Panc1 (cell line): ENCODE results near the gene LIPC. TPM values are rescaled to one million over a fixed set of nuclear protein-coding genes. Genes with fewer than 3 reads are reported as not detected.

Experiments
- ATAC-seq: fragments of 200-7000 bp; cut with Tn5 transposase; 2 replicates; pipeline ENCODE4 v1.9.1; 2020; ENCODE audit warnings: mild to moderate bottlenecking, moderate library complexity
- BruUV-seq: library from RNA; stranded (reverse); fragments of 400-500 nt; replicated peaks from 2 replicates; lab custom pipeline; 2021; lab: Mats Ljungman, UMichigan
- CTCF ChIA-PET: fragments of 300-600 bp; sonication (Branson Sonifier 250); formaldehyde crosslinking; loops from one replicate; lab custom pipeline; 2022; ENCODE audit warnings: antibody characterized with exemption; lab: Charles Lee
- POLR2A ChIA-PET: fragments of 300-600 bp; sonication (Branson Sonifier 250); formaldehyde crosslinking; loops from one replicate; lab custom pipeline; 2022; ENCODE audit warnings: antibody characterized with exemption; lab: Charles Lee
- DNase-seq: peaks from one replicate; pipeline ENCODE4 v3.0.0-alpha.2; 2010; ENCODE audit warnings: low read depth, low spot score
- H3K27ac ChIP-seq: 2 replicates; pipeline ENCODE4 v1.5.1; 2011; ENCODE audit warnings: mild to moderate bottlenecking, low read length, inconsistent platforms
- H3K27me3 ChIP-seq: fragments of 200-500 bp; sonication (Bioruptor generic); 2 replicates; pipeline ENCODE4 v1.6.0; 2014; ENCODE audit warnings: low read length, inconsistent platforms; ENCODE audit not compliant: control insufficient read depth, insufficient read depth
- H3K36me3 ChIP-seq: fragments of 200-500 bp; sonication (Bioruptor generic); 2 replicates; pipeline ENCODE4 v1.5.1; 2014; ENCODE audit warnings: inconsistent platforms, mild to moderate bottlenecking, low read length, moderate library complexity; ENCODE audit not compliant: control insufficient read depth, insufficient read depth
- H3K4me1 ChIP-seq: 2 replicates; pipeline ENCODE4 v1.5.1; 2011; ENCODE audit warnings: inconsistent platforms, mild to moderate bottlenecking, low read length, moderate library complexity; ENCODE audit not compliant: control insufficient read depth, insufficient read depth
- H3K4me3 ChIP-seq, 2 experiments: 2 replicates each; pipeline ENCODE4 v1.5.1; 2011 to 2012; ENCODE audit warnings: low read depth in 2 of 2, low read length in 2 of 2, mild to moderate bottlenecking in 2 of 2, inconsistent platforms in 1 of 2, moderate library complexity in 1 of 2
- H3K9me3 ChIP-seq: fragments of 200-500 bp; sonication (Bioruptor generic); 2 replicates; pipeline ENCODE4 v1.5.1; 2014; ENCODE audit warnings: low read depth, mild to moderate bottlenecking, inconsistent platforms, low read length, moderate library complexity; ENCODE audit not compliant: control insufficient read depth, insufficient read depth
- CTCF ChIP-seq: fragments of 450-650 bp; IDR thresholded peaks from 2 replicates; pipeline ENCODE4 v1.5.1; 2017; ENCODE audit warnings: mild to moderate bottlenecking
- POLR2AphosphoS5 ChIP-seq: IDR thresholded peaks from 2 replicates; pipeline ENCODE4 v1.6.1; 2012; ENCODE audit warnings: mild to moderate bottlenecking, low read depth, low read length, moderate library complexity
- REST ChIP-seq, 2 experiments: IDR thresholded peaks; 2 replicates each; pipeline ENCODE4 v1.6.1; 2011 to 2012; ENCODE audit warnings: low read depth in 2 of 2, control low read depth in 1 of 2, low read length in 1 of 2, mild to moderate bottlenecking in 1 of 2, moderate library complexity in 1 of 2; ENCODE audit not compliant: insufficient read depth in 1 of 2
- SIN3A ChIP-seq: IDR thresholded peaks from 2 replicates; pipeline ENCODE4 v1.6.1; 2012; ENCODE audit warnings: low read depth, mild to moderate bottlenecking, low read length, moderate library complexity, borderline replicate concordance; ENCODE audit not compliant: insufficient read depth
- TCF7L2 ChIP-seq: IDR thresholded peaks from 2 replicates; pipeline ENCODE4 v1.6.1; 2011; ENCODE audit warnings: mild to moderate bottlenecking, low read depth, low read length, inconsistent platforms
- in situ Hi-C: cut with HindIII; loops from 2 replicates; pipeline ENCODE4 v1.10.0; 2016; ENCODE audit warnings: low sequenced_read_pairs, low pct_unique_long_range_greater_than_20kb
- intact Hi-C: fragments of 100-400 bp; cut with micrococcal nuclease; formaldehyde crosslinking; loops from one replicate; pipeline ENCODE4 v1.10.0; 2022; ENCODE audit not compliant: unreplicated experiment
- total RNA-seq: library from RNA; stranded (reverse); gene quantifications from one replicate; pipeline ENCODE4 v1.2.1, GENCODE V29; 2021; ENCODE audit not compliant: unreplicated experiment

Gene LIPC
- total RNA-seq, 1 experiment from 2014 or later, result not detected

- Histone ChIP-seq H3K4me1 (0 out of 2 replicates have a peak, but pooled peaks cover 3% of the 10 kb centered on the region), H3K9me3 (no peaks in the 10 kb centered on the region), H3K36me3 (no peaks in the 10 kb centered on the region), H3K27me3 (no peaks in the 10 kb centered on the region), H3K4me3 (no peak overlapping the region), H3K27ac (no peak overlapping the region)
- TF ChIP-seq REST (IDR thresholded peaks at IDR 0.05; ENCODE audit: insufficient read depth in 1 of 2, low read depth in 2 of 2, low read length in 1 of 2), result no peak
- no peak for TF ChIP-seq TCF7L2
- TF ChIP-seq CTCF, result no peak
- TF ChIP-seq SIN3A, result no peak
- TF ChIP-seq POLR2AphosphoS5, result no peak
- ChIA-PET POLR2A (interaction anchor here (0.8 kb wide), 1 partner anchor 230 kb away, joined by 5 read pairs; no protein-coding TSS in a partner anchor), CTCF (interaction anchor here (0.7 kb wide), 1 partner anchor 317 kb away, joined by 3 read pairs; no protein-coding TSS in a partner anchor)
- BruUV-seq, result no TSS peak
- intact Hi-C loops (no loop called here), in situ Hi-C loops (no loop called here)
- ATAC-seq, result no peak
- DNase-seq, result no peak
These were observed 156.3 kb downstream of the LIPC start for GRCh38 chr15:58588096-58588495.

DNA sequence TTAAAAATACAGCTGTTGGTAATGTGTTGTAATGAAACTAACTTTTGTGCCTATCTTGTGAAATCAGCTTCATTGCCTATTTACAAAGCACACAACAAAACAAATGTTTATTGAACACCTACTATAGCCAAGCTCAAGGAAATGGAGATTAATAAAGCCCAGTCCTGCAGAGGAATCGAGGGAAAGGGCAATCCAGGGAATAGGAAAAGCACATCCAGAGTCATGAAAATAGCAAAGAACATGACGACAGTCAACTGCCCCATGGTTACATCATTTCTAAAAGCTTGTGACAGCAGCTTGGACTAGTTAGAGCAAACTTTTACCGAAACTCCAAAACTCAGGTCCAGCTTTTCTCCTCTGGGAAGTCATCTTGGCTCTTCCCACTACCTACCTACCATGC lies 157.3 kb downstream of the LIPC start:
- H3K27me3 ChIP-seq, result no peaks in the 10 kb centered on the region
- ChIA-PET CTCF (interaction anchor here (0.7 kb wide), 1 partner anchor 234 kb away, joined by 6 read pairs; no protein-coding TSS in a partner anchor), POLR2A (no interaction called here)
- no peak overlapping the region for H3K27ac ChIP-seq
- DNase-seq (no peak), ATAC-seq (no peak)
- H3K4me3 ChIP-seq, result no peak overlapping the region
- 0 out of 2 replicates have a peak, but pooled peaks cover 3% of the 10 kb centered on the region for H3K4me1 ChIP-seq
- no peaks in the 10 kb centered on the region for H3K36me3 ChIP-seq
- no TSS peak for BruUV-seq
- intact Hi-C loops (no loop called here), in situ Hi-C loops (no loop called here)
- H3K9me3 ChIP-seq, result no peaks in the 10 kb centered on the region
- TF ChIP-seq POLR2AphosphoS5 (no peak), TCF7L2 (no peak), REST (IDR thresholded peaks at IDR 0.05; ENCODE audit: insufficient read depth in 1 of 2, low read depth in 2 of 2, low read length in 1 of 2) (no peak), CTCF (no peak), SIN3A (no peak)
